ENCODE results near the gene SUPT7L. TPM values are rescaled to one million over a fixed set of nuclear protein-coding genes. Genes with fewer than 3 reads are reported as not detected.

The SUPT7L gene
- total RNA-seq, 4 donors from 2014 or later, result 18.7 to 30.3 (median 23.3) TPM

- TF ChIP-seq CTCF (IDR thresholded peaks at IDR 0.05; ENCODE audit: low read depth), result no peak
Observed at GRCh38 chr2:27651056-27651455, 12.4 kb downstream of the SUPT7L start.

GRCh38 chr2:27647737-27648136 is 15.7 kb downstream of the SUPT7L start:
- TF ChIP-seq CTCF (IDR thresholded peaks at IDR 0.05; ENCODE audit: low read depth), result no peak

- TF ChIP-seq CTCF (IDR thresholded peaks at IDR 0.05; ENCODE audit: low read depth), result no peak
Observed at GRCh38 chr2:27647289-27647688, 16.1 kb downstream of the SUPT7L start.

- no peak for TF ChIP-seq CTCF (IDR thresholded peaks at IDR 0.05; ENCODE audit: low read depth)
Observed at GRCh38 chr2:27645197-27645596, 18.2 kb downstream of the SUPT7L start.

GRCh38 chr2:27640722-27641245 is 22.6 kb downstream of the SUPT7L start:
- TF ChIP-seq CTCF (IDR thresholded peaks at IDR 0.05; ENCODE audit: low read depth), result no peak

GRCh38 chr2:27638709-27639108 is 24.7 kb downstream of the SUPT7L start:
- no peak for TF ChIP-seq CTCF (IDR thresholded peaks at IDR 0.05; ENCODE audit: low read depth)

GRCh38 chr2:27638037-27638637 is 25.3 kb downstream of the SUPT7L start:
- no peak for TF ChIP-seq CTCF (IDR thresholded peaks at IDR 0.05; ENCODE audit: low read depth)
